HG02759 (cell line): ENCODE measurements around the gene DOCK6.

Experiments used
- ATAC-seq: cut with Tn5 transposase; IDR thresholded peaks from one replicate; pipeline ENCODE4 v1.9.1; 2021; ENCODE audit warnings: mild to moderate bottlenecking, moderate library complexity; ENCODE audit not compliant: unreplicated experiment

The DOCK6 gene

DNA sequence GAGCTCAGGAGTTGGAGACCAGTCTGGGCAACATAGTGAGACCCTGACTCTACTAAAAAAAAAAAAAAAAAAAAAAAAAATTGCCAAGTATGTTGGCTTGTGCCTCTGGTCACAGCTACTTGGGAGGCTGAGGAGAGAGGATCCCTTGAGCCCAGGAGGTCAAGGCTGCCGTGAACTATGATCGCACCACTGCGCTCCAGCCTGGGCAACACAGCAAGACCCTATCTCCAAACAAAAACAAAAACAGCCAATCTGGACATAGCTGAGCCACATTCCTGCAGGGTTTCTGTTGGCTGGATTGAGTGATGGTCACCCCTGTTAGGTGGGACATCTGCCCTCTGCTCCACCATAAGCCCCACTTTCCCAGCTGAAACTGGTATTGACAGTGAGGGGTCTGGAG lies 36.5 kb downstream of the DOCK6 start:
- no peak for ATAC-seq

DNA sequence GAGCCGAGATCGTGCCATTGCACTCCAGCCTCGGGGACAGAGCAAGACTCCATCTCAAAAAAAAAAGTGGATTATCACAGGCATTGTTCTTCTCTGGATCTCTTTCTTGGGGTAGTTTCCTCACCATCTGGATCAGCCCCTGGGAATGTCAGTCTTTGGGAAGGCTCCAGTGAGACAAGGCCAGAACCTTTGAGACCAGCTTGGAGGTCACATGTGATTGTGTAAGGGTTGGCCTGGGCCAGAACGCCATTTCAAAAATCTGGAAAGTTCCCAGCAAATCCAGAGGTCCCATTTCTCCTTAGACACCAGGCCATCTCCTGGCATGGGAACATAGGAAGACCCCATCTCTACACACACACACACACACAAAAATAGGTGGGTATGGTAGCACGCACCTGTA lies 37.2 kb downstream of the DOCK6 start:
- ATAC-seq, result no peak

GRCh38 chr19:11224429-11224828 lies 37.9 kb downstream of the DOCK6 start:
- ATAC-seq, result no peak

DNA sequence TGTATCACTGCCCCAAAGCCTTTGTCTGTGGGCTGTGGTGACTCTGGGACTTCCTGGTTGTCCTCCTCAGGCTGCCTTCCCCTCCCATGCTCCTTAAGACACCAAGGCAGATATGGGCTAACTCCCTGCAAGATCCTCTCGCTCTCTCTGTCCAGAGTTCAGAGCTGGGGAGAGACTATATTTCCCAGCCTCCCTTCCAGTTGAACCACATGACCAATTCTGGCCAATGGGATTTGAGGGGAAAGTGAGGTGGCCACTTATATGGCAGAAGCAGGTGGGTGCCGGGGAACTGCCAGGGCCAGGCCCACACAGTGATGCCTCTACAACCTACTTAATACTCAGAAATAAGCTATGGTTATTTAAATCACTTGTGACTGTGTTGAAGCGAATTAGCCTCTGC lies 39.1 kb downstream of the DOCK6 start:
- no peak for ATAC-seq

- no peak for ATAC-seq
Measured at GRCh38 chr19:11221082-11221598, 41.2 kb downstream of the DOCK6 start.

DNA sequence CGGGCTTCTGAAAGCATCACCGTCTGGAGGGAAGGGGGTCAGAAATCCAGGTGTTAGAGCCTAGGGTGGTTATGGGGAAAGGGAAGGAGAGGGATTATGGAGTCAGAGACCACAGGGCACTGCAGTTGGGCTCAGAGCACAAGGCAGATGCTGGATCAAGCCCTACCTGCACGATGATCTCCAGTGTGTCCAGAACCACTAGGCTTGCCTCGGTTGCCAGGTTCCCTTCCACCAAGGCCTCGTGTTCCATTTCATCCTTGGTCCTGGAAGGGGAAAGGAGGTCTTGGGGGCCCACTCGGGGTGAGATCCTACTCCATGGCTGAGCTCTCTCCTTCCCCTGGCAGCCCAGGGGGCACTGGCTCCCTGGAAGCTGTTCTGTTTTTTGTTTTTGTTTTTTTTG lies 47.9 kb downstream of the DOCK6 start:
- no peak for ATAC-seq

- no peak for ATAC-seq
Measured at GRCh38 chr19:11210656-11210928, 51.7 kb downstream of the DOCK6 start.

DNA sequence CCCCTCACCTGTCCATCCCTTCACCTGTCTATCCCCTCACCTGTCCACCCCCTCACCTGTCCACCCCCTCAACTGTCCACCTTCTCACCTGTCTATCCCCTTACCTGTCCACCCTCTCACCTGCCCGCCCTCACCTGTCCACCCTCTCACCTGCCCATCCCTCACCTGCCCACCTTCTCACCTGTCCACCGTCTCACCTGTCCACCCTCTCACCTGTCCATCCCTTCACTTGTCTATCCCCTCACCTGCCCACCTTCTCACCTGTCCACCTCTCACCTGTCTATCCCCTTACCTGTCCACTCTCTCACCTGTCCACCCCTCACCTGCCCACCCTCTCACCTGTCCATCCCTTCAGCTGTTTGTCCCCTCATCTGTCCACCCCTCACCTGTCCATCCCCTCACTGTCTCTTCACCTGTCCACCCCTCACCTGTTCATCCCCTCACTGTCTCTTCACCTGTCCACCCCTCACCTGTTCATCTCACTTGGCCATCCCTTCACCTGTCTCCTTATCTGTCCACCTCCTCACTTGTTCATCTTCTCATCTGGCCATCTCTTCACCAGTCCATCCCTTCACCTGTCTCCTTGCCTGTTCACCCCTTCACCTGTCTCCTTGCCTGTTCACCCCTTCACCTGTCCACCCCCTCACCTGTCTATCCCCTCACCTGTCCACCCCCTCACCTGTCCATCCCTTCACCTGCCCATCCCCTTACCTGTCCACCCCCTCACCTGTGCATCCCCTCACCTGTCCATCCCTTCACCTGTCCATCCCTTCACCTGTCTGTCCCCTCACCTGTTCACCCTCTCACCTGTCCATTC lies 52.3 kb downstream of the DOCK6 start:
- no peak for ATAC-seq

- no peak for ATAC-seq
Measured at GRCh38 chr19:11208561-11209471, 53.5 kb downstream of the DOCK6 start.

GRCh38 chr19:11205939-11206570 lies 56.3 kb downstream of the DOCK6 start:
- ATAC-seq, result no peak

GRCh38 chr19:11204943-11205349 lies 57.4 kb downstream of the DOCK6 start:
- ATAC-seq, result no peak

DNA sequence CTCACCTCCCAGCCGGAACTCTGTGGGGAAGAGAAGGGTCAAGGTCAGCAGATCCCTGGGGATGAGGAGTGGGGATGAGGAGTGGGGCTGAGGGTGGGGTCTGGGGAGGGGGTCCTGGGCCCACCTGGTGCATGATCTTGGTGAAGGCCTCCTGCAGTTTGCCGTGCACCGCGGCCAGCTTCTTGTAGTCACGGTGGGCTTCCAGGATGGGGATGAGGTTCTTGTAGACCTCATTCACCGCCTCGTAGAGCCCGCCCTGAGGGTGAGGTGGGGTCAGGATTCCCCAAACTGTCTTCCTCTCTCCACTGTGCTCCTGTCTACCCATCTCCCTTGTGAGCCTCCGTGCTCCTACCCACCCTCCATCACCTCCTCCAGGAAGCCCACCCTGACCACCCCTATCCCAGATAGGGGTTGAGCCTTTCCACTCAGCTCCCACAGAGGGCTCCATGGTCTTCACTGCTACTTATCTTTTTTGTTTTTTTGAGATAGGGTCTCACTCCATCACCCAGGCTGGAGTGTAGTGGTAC lies 58.2 kb downstream of the DOCK6 start:
- no peak for ATAC-seq

GRCh38 chr19:11203194-11204075 lies 58.9 kb downstream of the DOCK6 start:
- no peak for ATAC-seq

DNA sequence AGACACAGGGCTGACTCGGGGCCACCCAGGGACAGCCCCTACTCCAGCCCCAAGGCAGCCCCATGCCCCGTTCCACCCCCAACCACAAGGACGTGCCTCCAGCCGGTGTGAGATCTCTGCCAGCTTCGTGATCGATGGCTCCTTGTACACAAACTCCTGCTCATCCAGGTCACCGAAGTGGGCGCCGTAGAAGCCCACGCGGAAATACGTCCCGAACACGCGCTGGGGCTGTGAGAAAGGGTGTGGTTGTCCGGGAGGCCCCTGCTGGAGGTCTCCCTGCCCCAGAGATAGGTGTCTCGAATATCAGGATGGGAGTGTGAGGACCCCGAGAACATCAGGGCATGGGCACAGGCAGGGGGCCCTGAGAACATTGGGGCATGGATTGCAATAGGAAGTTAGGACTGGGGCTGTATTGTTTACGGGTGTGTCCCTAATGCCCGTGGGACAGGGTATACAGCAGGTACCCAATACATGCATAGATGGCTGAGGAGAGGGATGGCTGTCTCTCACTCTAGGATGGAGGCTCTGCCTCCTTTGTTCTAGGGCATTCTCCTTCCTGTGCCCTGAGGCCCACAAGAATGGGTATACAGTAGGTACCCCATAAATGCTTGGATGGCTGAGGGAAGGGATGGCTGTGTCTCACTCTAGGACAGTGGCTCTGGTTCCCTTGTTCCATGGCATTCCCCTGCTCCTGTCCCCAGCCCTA lies 59.7 kb downstream of the DOCK6 start:
- no peak for ATAC-seq

DNA sequence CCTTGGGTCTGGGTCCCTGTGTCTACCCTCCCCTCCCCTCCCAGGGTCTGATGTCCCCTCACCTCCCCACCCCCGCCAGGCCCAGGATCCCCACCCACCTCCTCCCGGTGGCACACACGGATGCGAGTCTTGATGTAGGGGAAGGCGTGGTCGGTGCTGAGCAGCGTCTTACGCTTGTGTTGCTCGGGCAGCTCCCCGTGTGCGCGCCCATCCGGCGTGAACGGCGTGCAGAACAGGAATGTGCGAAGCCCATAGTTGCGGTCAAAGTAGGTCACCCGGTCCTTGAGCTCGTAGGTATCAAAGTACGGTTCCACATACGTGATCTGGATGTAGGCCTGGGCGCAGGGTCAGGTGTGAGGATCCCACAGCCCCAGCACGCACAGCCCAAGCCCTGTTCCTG lies 60.5 kb downstream of the DOCK6 start:
- ATAC-seq, result no peak

DNA sequence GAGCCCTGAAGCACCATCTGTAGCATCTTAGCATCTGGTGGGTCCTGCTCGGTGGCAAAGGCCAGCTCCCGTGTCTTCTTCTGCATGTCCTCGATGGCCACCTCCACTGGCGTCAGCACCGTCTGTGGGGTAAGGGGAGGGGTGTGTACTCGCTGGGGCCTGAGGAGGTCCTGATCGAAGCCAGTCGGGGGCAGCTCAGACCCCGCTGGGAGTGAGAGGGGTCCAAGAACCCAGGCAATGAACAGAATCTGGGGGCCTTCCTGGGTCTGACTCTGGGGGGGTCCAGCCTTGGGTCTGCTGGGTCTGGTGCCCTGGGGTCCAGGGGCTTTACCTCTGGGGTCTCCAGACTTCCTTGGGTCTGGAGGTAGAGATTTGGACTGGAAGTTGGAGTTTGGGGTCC lies 61.4 kb downstream of the DOCK6 start:
- ATAC-seq, result no peak

DNA sequence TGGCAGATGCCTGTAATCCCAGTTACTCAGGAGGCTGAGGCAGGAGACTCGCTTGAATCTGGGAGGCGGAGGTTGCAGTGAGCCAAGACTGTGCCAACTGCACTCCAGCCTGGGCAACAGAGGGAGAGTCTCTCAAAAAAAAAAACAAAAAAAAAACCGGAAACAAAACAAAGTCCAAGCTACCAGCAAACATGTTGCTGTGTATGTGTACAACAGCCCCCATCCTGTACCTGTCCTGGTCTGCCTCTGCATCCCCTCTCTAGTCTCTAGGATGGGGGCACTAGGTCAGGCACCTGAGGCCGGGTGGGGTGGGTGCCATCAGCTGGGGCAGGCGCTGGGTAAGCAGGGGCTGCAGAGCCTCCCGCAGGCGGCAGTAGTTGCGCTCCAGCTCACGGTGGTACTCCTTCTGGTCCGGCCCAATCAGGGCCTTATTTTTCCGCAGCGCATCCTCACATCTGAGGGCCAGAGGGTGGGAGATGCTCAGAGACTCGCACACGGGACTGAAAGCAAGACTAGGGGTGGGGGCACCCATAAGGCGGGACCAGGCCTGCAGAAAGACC lies 62.2 kb downstream of the DOCK6 start:
- no peak for ATAC-seq

DNA sequence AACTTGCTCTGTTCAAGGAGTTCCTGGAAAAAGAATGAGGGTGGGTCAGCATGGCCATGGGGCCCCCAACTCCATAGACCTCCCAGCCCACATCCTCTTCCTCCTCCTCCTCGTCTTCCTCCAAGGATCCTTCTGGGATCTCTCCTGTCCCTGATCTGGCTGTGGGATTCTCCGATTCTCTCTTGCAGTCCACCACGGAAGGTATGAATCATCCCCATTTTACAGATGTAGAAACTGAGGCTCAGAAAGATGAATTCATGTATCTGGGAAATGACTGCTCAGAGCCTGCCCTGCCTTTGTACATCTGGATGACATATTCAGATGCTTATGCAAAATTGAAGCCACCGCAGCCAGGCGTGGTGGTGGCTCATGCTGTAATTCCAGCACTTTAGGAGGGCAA lies 62.8 kb downstream of the DOCK6 start:
- no peak for ATAC-seq

DNA sequence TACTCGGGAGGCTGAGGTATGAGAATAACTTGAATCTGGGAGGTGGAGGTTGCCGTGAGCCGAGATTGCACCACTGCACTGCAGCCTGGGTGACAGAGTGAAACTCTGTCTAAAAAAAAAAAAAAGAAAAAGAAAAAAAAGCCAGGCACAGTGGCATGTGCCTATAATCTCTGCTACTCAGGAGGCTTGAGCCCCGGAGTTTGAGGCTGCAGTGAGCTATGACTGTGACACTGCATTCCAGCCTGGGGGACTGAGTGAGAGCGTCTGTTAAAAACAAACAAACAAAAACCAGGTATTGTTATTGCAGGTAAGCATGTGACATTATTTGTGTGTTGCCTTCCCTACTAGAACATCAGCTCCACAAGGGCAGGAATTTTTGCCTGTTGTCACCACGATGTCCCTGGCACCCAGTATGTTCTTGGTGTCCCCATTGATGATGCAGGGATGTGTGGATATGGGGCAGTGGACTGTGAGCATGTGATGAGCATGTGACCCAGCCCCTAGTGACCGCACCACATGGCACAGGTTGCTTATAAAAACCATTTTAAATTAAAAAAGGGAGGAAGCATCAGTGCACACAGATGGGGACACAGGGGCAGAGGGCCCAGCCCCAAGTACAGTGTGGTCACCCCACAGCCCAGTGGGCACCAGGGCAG lies 63.4 kb downstream of the DOCK6 start:
- ATAC-seq, result no peak
